Thyroid gland (tissue), 4 donors: Measurements from ENCODE around the gene RSRC1.

Source experiments
- POLR2A ChIP-seq, 2 donors: fragments of 450-650 bp; IDR thresholded peaks; one replicate each; pipeline ENCODE4 v1.6.1; 2017; ENCODE audit warnings: antibody characterized with exemption in 2 of 2, mild to moderate bottlenecking in 2 of 2, moderate library complexity in 1 of 2
- TF ChIP-seq, protein P1 (sequence below), 6 experiments: fragments of 200-600 bp in 3 of 6; fragments of 450-650 bp in 3 of 6; sonication (generic) in 3 of 6; IDR thresholded peaks; one replicate each; pipeline ENCODE4 v1.5.1; 2016 to 2019; ENCODE audit warnings: antibody characterized with exemption in 6 of 6, mild to moderate bottlenecking in 2 of 6, inconsistent platforms in 1 of 6, moderate library complexity in 1 of 6

GRCh38 chr3:158381262-158381868, 271.5 kb downstream of the RSRC1 start:
- TF ChIP-seq, protein P1, sequence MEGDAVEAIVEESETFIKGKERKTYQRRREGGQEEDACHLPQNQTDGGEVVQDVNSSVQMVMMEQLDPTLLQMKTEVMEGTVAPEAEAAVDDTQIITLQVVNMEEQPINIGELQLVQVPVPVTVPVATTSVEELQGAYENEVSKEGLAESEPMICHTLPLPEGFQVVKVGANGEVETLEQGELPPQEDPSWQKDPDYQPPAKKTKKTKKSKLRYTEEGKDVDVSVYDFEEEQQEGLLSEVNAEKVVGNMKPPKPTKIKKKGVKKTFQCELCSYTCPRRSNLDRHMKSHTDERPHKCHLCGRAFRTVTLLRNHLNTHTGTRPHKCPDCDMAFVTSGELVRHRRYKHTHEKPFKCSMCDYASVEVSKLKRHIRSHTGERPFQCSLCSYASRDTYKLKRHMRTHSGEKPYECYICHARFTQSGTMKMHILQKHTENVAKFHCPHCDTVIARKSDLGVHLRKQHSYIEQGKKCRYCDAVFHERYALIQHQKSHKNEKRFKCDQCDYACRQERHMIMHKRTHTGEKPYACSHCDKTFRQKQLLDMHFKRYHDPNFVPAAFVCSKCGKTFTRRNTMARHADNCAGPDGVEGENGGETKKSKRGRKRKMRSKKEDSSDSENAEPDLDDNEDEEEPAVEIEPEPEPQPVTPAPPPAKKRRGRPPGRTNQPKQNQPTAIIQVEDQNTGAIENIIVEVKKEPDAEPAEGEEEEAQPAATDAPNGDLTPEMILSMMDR (IDR thresholded peaks at IDR 0.05) = no peak
- TF ChIP-seq POLR2A (IDR thresholded peaks at IDR 0.05) = no peak
